Panc1 (cell line): ENCODE data around the gene SPTBN1.

Source experiments
- POLR2AphosphoS5 ChIP-seq: IDR thresholded peaks from 2 replicates; pipeline ENCODE4 v1.6.1; 2012; ENCODE audit warnings: mild to moderate bottlenecking, low read depth, low read length, moderate library complexity
- SIN3A ChIP-seq: IDR thresholded peaks from 2 replicates; pipeline ENCODE4 v1.6.1; 2012; ENCODE audit warnings: low read depth, mild to moderate bottlenecking, low read length, moderate library complexity, borderline replicate concordance; ENCODE audit not compliant: insufficient read depth
- TCF7L2 ChIP-seq: IDR thresholded peaks from 2 replicates; pipeline ENCODE4 v1.6.1; 2011; ENCODE audit warnings: mild to moderate bottlenecking, low read depth, low read length, inconsistent platforms
- TF ChIP-seq, protein P1 (sequence below): fragments of 450-650 bp; IDR thresholded peaks from 2 replicates; pipeline ENCODE4 v1.5.1; 2017; ENCODE audit warnings: mild to moderate bottlenecking

GRCh38 chr2:54471221-54471711 is 15.1 kb downstream of the SPTBN1 start:
- TF ChIP-seq, protein P1, sequence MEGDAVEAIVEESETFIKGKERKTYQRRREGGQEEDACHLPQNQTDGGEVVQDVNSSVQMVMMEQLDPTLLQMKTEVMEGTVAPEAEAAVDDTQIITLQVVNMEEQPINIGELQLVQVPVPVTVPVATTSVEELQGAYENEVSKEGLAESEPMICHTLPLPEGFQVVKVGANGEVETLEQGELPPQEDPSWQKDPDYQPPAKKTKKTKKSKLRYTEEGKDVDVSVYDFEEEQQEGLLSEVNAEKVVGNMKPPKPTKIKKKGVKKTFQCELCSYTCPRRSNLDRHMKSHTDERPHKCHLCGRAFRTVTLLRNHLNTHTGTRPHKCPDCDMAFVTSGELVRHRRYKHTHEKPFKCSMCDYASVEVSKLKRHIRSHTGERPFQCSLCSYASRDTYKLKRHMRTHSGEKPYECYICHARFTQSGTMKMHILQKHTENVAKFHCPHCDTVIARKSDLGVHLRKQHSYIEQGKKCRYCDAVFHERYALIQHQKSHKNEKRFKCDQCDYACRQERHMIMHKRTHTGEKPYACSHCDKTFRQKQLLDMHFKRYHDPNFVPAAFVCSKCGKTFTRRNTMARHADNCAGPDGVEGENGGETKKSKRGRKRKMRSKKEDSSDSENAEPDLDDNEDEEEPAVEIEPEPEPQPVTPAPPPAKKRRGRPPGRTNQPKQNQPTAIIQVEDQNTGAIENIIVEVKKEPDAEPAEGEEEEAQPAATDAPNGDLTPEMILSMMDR = no peak
- TF ChIP-seq POLR2AphosphoS5 (no peak), SIN3A (no peak), TCF7L2 (no peak)
